NCI-H1694 treated with DMSO at 0.1 percent for 48 hours (cell line): Measurements from ENCODE around the gene RPL3.
"Not testable (repeated sequence)": the region's sequence is repeated elsewhere in the genome, so short reads cannot be mapped to it uniquely, and the experiment has no call there.

Source experiments
- DNase-seq: peaks from one replicate; lab custom pipeline; 2025; lab: John Stamatoyannopoulos, UW

Gene RPL3

DNA sequence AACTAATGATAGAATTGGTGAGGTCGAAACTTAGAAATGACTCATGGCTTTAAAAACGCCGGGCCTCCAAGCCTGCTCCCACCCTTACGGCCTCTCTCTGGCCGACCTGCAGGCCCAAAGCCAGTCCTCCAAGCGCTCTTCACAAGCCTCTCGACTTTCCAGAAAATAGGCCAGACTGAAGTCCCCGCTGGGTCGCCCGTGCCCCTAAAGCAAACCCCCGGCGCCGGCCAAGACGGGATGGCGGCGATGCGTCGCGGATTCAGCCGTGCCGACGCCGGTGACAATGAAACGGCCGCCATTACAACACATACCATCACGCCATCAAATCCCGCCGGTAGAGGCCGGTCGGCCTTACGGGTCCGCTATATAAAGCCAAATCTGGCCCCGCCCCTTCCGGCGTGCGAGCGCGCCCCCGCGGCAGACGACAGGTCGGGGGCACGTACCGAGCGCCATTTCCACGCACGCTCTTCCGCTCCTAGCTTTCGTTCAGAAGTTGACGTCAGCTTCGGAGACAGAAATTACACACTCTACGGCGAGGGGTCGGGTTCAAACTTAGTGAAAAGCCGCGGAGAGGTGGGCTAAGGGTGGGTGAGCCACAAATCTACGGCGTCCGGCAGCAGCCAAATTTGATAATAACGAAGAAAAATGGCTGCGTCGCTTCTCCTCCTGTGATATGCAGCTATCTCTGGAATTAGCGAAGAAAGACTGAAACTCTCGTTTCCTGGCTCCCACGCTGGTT, at the start of gene RPL3:
Gene RPL3 (minus strand): TSS at position 340 of the 739 bp plus-strand sequence. CDS start 26 bp downstream, at position 314.
- peak; percentile 98 for DNase-seq

DNA sequence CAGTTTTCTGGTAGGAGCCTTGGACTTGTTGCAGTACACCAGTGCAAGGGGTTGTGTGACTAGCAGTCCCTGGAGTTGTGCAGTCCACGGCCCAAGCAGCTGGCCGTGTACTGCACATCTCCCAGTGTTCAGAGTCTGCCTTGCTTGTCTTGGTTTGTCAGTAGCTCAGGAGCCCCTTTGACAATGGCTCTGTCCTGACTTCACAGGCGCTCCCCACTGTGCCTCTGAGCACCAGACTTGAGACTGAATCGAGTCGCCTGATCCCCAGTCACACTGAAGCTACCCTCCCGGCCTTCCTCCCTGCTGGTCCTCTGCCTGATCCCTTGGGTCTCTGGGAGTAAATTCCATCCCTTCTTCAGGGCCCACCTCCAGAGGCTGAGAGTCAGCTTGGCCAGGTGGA, 49.8 kb upstream of the RPL3 start:
- no peak for DNase-seq

DNA sequence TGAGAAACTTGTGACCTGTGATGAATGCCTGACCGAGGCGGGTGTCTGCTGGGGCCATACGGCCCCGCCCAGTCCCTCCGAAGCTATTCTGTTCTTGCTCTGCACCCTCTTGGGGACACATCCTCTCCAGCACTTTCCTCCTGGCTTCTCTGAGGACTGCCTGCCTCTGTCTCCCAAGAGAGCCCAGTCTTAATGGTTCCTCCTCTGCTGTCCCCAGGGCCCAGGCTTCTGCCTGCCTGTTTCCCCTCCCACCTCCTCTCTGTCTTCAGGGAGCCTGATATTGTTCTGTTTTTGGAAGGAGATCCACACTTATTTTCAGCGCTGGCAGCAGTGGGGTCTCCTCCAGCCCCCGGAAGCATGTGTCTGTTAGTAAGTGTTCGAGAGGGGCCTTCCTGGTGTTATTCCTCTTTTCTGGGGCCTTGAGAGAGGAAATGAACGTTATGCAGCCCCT, 49.1 kb upstream of the RPL3 start:
- no peak for DNase-seq

DNA sequence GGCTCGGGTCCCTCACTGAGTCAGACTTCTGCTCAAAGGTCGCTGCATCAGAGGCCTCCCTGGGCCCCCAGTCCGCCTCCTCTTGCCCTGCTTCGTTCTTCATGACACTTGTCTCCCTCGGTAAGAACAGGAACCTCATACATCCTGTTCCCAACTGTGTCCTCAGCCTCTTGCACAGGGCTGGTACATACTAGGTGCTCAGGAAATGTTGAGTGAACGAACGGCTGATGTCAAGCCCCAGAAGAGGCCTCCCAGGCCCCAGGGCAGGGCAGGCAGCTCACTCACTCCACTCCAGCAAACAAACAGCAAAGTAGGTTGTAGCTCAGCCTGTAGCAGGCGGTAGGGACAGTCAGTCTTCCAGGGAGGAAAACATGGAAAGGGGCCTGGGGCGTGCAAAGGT, 47.6 kb upstream of the RPL3 start:
- DNase-seq, result no peak

DNA sequence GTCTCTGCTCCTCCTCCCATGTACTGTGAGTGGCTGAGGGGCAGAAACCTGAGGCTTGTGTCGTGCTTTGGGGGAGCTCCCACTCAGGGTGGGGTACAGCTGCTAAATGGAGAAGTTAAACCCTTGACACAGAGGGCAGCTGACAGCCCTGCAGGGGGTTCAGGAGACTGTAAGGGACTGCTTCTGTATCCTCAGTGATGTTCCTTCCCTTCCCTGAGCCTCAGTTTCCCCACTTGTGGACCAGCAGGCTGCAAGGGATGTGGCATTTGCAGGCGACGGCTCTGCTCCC, 46.0 kb upstream of the RPL3 start:
- DNase-seq, result no peak

DNA sequence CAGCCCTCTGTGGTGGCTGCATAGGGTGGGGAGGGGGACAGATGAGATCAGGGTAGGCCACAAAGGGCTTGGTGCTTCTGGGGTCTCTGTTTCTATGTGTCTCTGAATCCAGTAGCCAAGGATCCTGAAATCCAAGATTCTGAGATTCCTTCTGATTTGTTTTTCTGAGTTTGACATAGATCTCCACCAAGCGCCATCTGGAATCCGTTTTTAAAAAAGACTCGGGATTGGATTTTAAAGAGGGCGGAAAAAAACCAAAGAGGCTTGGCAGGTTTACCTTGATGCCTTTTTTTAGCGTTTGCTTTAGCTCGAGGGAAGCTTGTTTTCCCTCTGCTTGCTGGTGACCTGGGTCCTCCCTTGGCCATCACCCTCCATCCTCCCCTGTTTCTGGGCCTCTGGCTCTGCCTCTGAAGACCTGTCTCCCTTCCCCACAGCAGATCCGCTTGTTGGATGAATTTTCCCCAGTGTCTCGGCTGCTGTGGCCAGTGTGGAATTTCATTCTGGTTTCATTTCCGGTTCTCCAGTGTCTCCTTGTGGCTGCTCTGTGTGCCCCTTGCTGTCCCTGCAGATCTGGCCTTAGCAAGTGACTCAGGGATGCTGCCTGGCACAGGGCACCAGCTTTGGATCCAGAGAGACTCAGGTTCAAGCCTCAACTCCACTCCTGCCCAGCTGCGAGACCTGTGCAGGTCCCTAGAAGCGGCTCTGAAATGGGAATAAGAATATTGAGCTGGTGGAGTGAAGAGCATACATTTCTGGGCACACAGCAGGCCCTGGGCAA, 45.5 kb upstream of the RPL3 start:
- no peak for DNase-seq

DNA sequence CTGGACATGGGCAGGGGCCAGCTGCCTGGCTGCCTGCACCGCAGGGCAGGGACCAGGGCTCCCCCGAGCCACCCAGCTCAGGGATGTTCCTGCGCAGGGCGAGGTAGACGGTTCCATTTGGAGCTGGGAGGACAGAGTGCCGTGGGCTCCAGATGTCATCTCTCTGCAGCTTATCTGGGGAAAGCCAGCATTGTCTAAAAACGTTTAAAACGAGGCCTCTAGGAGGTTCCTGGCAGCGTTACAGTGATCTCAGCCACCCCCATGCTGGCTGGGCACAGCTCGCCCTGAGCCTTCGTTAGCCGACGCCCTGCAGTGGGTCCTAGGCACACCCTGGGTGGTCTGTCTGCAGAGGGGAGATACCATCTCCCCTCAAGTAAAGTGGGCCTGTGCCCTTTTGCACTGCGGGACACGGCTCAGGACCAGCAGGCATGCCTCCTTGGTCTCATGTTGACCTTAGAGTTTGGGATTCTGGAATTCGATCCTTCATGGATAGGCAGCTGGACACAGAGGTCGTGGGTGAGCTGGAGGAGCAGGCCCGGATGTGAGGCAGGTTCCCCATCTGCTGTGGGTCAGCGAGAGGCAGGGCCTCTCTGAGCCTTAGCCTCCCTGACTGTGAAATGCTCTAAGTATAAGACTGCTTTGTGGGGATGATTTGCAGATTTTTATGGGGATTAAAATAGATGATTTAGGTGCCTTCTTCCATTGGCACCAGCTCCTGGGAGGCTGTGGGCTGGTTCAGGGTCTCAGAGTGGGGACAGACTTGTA, 44.5 kb upstream of the RPL3 start:
- DNase-seq, result peak; percentile 79

DNA sequence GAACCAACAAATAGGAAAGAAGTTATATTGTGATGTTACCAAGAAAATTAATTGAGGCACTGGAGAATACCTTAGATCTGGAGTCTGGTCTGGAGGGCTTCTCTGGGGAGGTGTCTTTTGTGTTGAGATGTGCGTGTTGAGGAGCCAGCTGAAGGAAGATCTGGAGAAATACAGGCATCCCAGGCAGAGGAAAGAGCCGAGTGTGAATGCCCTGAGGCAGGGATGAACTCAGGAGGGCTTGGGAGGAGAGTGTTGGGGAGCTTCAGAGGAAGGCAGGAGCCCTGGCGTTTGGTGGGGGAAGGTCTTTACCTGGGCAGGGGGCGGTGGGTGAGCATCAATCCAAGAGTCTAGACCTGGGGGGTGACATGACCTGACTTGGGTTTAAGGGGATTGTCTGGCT, 43.5 kb upstream of the RPL3 start:
- DNase-seq, result no peak

DNA sequence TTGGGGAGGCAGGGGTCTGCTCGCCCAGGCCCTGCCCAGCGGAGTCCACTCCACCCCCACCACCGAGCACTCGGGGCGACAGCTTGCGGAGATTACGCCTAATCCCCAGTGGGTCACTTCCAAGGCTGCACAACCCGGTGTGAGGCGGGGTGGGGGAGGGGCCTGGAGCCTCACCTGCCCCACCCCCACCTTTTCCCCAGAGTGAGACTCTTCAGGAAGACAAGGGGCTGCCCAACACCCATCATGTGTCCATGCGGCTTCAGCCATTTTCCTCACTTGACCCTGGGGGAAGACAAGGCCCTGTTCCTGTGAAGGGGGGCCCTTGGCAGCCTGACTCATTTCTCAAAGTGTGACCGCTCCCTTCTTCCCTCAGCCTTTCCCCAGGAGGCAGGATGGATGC, 42.8 kb upstream of the RPL3 start:
- DNase-seq, result no peak

DNA sequence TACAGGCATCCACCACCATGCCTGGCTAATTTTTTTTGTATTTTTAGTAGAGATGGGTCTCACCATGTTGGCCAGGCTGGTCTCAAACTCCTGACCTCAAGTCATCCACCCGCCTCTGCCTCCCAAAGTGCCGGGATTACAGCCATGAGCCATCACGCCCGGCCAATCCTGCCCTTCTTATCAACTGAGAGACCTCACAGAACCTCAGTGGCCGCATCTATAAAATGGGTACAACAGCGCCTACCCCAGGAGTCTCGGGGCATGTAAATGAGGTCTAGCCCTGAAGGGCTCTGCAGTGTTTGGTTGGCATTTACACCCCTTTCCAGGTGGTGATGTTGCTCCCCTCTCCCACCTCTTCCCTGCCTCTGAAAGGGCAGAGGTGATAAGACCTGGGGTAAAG, 42.1 kb upstream of the RPL3 start:
- DNase-seq, result no peak

DNA sequence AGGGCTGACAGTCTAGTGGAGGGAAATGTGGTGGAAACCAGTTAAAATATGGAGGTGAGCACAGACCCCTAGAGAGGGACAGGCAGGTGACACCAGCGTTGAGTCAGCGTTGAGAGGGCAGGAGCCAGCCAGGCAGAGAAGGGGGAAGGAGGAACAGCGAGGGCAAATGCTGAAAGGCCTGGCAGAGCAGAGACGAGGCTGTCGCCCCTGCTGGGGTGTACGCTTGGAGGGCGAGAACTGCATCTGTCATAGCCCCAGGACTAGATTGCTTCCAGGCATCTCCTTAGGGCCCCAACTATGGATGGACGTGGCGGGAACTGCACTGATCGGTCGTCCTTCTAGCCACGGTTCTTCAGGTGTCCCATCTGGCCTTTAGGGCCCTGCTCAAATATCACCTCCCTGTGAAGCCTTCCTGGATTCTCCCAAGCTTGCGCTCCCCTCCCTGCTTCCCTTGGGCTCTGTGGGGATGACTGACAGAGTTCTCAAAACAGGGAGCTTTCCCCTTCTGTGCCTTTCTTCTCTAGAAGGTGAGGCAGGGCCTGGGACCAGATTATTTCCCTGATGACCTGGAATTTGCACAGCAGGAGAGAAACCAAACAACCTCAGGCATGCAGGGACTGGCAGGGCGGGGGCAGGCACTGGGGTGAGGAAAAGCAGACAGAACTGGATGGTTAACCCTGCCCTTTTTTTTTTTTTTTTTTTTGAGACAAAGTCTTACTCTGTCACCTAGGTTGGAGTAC, 41.4 kb upstream of the RPL3 start:
- DNase-seq, result peak; percentile 75

DNA sequence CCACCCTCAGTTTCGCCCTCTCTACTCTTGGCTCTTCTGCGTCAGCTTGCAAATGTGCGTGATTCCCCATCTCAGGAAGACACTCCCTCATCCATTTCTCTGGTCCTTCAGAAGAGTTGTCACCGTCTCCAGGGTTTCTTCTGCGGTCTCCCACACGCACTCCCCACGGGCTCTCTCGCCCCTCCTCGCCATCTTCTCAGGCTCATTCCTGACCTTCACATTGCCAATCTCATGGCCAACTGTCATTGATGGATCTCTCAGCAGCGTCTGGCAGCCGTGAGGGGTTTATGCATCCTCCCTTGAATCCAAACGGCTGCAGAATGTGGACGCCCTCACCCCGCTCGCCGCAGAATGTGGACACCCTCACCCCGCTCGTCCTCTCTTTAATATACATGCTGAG, 40.8 kb upstream of the RPL3 start:
- no peak for DNase-seq

DNA sequence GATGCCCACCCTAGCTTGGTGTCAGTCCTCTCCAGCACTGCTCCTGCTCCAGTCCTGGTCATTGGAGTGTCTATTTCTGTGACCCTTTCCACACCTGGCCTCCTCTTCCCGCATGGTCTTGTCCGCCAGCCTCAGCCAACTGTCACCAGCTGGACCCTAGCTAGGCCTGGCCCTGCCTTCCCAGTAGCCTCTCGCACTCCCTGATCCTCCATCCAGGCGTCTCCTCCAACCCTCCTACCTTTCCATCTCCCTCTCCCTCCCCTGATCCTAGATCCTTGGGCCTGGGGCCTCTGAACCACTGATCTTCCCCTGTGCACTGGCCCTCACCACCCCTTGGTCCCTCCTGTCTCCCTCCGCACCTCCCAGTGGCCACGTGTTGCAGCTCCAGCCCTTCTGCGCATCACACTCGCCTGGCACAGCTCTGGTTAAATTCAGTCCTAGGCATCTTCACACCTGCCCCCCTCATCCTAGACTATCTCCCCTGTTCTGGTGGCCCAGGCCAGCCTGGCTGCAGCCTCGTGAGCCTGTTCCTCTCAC, 40.3 kb upstream of the RPL3 start:
- DNase-seq, result no peak

DNA sequence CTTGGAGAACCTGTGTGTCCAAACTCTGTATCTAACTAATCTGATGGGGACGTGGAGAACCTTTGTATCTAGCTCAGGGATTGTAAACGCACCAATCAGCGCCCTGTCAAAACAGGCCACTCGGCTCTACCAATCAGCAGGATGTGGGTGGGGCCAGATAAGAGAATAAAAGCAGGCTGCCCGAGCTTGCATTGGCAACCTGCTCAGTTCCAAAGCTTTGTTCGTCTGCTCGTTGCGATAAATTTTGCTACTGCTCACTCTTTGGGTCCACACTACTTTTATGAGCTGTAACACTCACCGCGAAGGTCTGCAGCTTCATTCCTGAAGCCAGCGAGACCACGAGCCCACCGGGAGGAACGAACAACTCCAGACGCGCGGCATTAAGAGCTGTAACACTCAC, 38.8 kb upstream of the RPL3 start:
- not testable (repeated sequence) for DNase-seq

DNA sequence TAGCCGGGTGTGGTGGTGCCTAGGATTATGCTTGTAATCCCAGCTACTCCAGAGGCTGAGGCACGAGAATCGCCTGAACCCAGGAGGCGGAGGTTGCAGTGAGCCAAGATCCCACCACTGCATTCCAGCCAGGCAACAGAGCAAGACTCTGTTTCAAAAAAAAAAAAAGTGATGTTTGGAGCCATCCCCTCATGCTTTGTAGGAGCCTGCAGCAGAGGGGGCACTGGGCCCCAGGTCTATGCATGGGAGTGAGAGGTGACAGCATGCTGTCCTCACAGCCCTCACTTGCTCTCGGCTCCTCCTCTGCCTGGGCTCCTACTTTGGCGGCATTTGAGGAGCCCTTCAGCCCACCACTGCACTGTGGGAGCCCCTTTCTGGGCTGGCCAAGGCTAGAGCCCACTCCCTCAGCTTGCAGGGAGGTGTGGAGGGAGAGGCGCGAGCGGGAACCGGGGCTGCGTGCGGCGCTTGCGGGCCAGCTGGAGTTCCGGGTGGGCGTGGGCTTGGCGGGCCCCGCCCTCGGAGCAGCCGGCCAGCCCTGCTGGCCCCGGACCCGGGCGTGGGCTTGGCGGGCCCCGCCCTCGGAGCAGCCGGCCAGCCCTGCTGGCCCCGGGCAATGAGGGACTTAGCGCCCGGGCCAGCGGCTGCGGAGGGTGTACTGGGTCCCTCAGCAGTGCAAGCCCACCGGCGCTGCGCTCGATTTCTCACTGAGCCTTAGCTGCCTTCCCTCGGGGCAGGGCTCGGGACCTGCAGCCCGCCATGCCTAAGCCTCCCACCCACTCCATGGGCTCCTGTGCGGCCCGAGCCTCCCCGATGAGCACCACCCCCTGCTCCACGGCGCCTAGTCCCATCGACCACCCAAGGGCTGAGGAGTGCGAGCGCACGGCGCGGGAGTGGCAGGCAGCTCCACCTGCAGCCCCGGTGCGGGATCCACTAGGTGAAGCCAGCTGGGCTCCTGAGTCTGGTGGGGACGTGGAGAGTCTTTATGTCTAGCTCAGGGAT, 38.0 kb upstream of the RPL3 start:
- DNase-seq, result not testable (repeated sequence)

DNA sequence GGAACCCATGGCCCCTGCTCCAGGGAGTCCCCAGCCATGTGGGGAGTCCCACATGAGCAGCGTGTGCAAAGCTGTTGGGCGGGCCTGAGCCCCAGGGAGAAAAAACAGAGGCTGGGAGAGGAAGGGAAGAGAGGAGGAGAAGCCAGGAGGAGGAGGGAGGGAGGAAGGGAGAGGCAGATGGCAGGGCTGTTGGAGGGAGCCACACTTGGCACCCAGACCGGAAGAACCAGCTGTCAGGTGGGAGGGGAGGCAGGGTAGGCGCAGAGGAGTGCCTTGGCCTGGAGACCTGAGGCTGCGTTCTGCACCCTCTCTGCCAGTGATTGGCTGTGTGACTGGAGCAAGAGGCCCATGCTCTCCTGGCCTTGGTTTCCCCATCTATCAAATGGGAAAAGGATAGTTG, 37.0 kb upstream of the RPL3 start:
- peak; percentile 97 for DNase-seq

DNA sequence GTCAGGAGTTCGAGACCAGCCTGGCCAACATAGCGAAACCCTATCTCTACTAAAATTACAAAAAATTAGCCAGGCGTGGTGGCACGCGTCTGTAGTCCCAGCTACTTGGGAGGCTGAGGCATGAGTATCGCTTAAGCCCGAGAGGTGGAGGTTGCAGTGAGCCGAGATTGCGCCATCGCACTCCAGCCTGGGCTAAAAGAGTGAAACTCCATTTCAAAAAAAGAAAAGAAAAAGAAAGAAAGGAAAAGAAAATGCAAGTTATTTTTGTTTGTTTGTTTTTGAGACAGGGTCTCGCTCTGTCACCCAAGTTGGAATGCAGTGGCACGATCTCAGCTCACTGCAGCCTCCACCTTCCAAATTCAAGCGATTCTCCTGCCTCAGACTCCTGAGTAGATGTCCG, 36.4 kb upstream of the RPL3 start:
- not testable (repeated sequence) for DNase-seq

DNA sequence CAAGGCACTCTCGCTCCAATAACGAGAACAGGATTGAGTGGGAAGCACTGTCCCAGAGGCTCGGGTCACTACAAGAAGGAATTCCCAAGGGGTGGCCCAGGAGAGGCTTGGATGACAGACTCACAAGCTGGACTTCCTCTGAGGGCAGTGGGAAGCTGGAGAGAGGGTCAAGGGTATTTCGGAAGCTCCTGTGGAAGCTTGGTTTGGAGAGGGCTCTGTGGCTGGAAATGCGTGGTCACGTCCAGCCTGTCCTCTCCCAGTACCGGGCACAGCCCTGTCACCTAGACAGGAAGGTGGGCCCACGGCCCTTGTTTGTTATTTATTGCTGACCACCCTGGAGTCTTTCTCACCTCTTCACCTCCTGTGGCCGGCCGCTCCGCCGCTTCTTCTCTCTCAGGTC, 35.7 kb upstream of the RPL3 start:
- no peak for DNase-seq

DNA sequence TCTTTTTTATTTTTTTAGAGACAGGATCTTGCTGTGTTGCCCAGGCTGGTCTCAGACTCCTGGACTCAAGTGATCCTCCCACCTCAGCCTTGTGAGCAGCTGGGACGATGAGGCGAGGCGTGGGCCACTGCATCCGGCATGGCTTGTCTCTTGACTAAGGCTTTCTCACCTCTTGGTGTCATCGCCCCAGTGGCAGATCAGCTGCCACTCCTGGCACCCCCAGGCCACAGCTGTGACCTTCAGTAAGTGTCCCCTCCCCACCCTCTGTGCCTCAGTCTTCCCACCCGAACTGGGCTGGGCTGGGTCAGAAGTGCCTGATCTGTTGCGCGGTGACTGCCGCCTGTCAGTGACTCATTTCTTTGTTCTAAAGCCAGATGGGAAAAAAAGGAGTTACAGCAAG, 33.9 kb upstream of the RPL3 start:
- DNase-seq, result no peak

DNA sequence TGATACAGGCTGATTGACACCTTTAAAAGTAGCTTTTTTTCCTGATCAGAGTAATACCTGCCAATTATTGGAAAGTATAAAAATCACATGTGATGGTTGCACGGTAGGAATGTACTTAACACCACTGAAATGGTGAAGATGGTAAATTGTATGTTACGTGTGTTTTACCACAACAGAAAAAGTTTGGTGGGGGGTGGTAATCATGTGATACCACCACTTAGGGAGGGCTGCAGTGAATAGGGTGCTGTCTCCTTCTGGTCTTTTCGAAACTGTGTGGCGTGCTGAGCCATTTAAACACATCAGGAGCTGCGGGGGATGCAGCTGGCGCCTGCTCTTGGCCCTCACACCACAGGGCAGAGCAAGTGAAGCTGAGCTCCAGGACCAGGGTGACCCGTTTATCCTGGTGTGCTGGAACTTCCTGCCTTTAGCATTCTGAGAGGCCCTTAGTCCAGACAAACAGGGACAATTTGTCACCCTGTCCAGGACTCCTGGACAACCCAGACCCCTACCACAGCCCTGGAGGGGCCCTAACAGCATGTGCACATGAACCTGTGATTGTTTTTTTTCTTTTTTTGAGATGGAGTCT, 33.0 kb upstream of the RPL3 start:
- no peak for DNase-seq
